GM12878 (cell line): ENCODE data around the gene ASB10.

ENCODE experiments used
- MTA3 ChIP-seq: IDR thresholded peaks from 2 replicates; pipeline ENCODE4 v1.6.1; 2012; ENCODE audit warnings: low read length, inconsistent platforms, borderline replicate concordance
- REST ChIP-seq: IDR thresholded peaks from 2 replicates; pipeline ENCODE4 v1.6.1; 2012; ENCODE audit warnings: mild to moderate bottlenecking, low read depth, low read length
- ZNF687 ChIP-seq: fragments of 450-650 bp; IDR thresholded peaks from 2 replicates; pipeline ENCODE4 v1.6.1; 2017; ENCODE audit warnings: mild to moderate bottlenecking, moderate library complexity
- TF ChIP-seq, protein P1 (sequence below), 3 experiments: IDR thresholded peaks in 2 of 3; conservative IDR thresholded peaks in 1 of 3; 2 replicates each; pipeline ENCODE4 v1.5.1; 2011; ENCODE audit warnings: low read depth in 3 of 3, low read length in 3 of 3, mild to moderate bottlenecking in 3 of 3, control low read depth in 2 of 3, moderate library complexity in 2 of 3, inconsistent platforms in 1 of 3, mixed read lengths in 1 of 3; ENCODE audit not compliant: control insufficient read depth in 2 of 3, insufficient read depth in 1 of 3; ENCODE audit errors: extremely low read depth in 1 of 3

- TF ChIP-seq, protein P1, sequence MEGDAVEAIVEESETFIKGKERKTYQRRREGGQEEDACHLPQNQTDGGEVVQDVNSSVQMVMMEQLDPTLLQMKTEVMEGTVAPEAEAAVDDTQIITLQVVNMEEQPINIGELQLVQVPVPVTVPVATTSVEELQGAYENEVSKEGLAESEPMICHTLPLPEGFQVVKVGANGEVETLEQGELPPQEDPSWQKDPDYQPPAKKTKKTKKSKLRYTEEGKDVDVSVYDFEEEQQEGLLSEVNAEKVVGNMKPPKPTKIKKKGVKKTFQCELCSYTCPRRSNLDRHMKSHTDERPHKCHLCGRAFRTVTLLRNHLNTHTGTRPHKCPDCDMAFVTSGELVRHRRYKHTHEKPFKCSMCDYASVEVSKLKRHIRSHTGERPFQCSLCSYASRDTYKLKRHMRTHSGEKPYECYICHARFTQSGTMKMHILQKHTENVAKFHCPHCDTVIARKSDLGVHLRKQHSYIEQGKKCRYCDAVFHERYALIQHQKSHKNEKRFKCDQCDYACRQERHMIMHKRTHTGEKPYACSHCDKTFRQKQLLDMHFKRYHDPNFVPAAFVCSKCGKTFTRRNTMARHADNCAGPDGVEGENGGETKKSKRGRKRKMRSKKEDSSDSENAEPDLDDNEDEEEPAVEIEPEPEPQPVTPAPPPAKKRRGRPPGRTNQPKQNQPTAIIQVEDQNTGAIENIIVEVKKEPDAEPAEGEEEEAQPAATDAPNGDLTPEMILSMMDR (IDR thresholded peaks at IDR 0.05 in 2 of 3, conservative IDR thresholded peaks at IDR 0.05 in 1 of 3; ENCODE audit: control insufficient read depth in 2 of 3, extremely low read depth in 1 of 3, insufficient read depth in 1 of 3, low read depth in 3 of 3, low read length in 3 of 3) = no peak
- TF ChIP-seq REST (no peak), MTA3 (no peak), ZNF687 (no peak)
Measured at GRCh38 chr7:151133266-151133985, 53.6 kb downstream of the ASB10 start.
